Measurements from ENCODE around the gene SPRING1.

- TF ChIP-seq CTCF (IDR thresholded peaks at IDR 0.05) (no peak), EZH2 (IDR thresholded peaks at IDR 0.05; ENCODE audit: borderline replicate concordance, insufficient read depth, low read depth, low read length, poor library complexity, severe bottlenecking) (no peak)
These were observed 36.2 kb upstream of the SPRING1 start for GRCh38 chr12:116774020-116774419.

Measured in B cell (primary cell).